ENCODE measurements around the gene ZDHHC13.

DNA sequence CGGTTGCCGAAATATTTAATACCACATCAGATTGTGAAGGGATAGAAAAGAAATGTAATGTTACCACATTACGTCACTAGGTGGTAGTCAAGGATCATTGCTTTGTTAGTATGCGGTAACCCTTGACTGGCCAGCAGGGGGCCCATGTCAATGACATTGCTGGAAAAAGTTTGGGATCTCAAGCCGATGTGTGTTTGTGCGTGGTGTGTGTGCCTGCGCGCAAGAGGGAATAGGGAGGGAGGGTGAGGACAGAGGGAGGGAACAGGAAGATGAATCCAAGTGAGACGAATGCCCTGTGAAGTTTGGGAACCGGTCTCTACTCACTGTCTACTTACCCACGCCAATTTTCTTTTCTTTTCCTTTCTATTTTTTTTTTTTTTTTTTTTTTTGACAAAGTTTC, 45.7 kb upstream of the ZDHHC13 start:
- TF ChIP-seq, protein P1, sequence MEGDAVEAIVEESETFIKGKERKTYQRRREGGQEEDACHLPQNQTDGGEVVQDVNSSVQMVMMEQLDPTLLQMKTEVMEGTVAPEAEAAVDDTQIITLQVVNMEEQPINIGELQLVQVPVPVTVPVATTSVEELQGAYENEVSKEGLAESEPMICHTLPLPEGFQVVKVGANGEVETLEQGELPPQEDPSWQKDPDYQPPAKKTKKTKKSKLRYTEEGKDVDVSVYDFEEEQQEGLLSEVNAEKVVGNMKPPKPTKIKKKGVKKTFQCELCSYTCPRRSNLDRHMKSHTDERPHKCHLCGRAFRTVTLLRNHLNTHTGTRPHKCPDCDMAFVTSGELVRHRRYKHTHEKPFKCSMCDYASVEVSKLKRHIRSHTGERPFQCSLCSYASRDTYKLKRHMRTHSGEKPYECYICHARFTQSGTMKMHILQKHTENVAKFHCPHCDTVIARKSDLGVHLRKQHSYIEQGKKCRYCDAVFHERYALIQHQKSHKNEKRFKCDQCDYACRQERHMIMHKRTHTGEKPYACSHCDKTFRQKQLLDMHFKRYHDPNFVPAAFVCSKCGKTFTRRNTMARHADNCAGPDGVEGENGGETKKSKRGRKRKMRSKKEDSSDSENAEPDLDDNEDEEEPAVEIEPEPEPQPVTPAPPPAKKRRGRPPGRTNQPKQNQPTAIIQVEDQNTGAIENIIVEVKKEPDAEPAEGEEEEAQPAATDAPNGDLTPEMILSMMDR (conservative IDR thresholded peaks at IDR 0.05; ENCODE audit: low read depth, low read length), result peak; percentile 100
- TF ChIP-seq RAD21 (IDR thresholded peaks at IDR 0.05; ENCODE audit: low read length) (peak; percentile 89), POLR2A (IDR thresholded peaks at IDR 0.05; ENCODE audit: low read depth, low read length) (no peak), MXI1 (IDR thresholded peaks at IDR 0.05; ENCODE audit: borderline replicate concordance, low read depth, low read length) (no peak), RFX5 (IDR thresholded peaks at IDR 0.05; ENCODE audit: low read depth, low read length) (no peak), MAZ (IDR thresholded peaks at IDR 0.05; ENCODE audit: borderline replicate concordance, low read depth, low read length) (no peak), SMC3 (IDR thresholded peaks at IDR 0.05; ENCODE audit: low read depth, low read length) (peak; percentile 76), BHLHE40 (IDR thresholded peaks at IDR 0.05; ENCODE audit: low read depth, low read length) (no peak), RCOR1 (IDR thresholded peaks at IDR 0.05; ENCODE audit: insufficient replicate concordance, low read length) (no peak), MAFK (IDR thresholded peaks at IDR 0.05; ENCODE audit: low read depth, low read length) (no peak)
- TF ChIP-seq, protein P2, sequence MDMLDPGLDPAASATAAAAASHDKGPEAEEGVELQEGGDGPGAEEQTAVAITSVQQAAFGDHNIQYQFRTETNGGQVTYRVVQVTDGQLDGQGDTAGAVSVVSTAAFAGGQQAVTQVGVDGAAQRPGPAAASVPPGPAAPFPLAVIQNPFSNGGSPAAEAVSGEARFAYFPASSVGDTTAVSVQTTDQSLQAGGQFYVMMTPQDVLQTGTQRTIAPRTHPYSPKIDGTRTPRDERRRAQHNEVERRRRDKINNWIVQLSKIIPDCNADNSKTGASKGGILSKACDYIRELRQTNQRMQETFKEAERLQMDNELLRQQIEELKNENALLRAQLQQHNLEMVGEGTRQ (IDR thresholded peaks at IDR 0.05; ENCODE audit: low read depth, low read length), result no peak
